COLO829 (cell line): ENCODE data around the gene ADGRV1.
A peak's percentile ranks its signal among the peaks of the same experiment; 100 is the strongest.
"Not testable (repeated sequence)": the region's sequence is repeated elsewhere in the genome, so short reads cannot be mapped to it uniquely, and the experiment has no call there.

Experiments
- DNase-seq: peaks from one replicate; pipeline ENCODE4 v3.0.0; 2012; ENCODE audit warnings: low spot score

The ADGRV1 gene

GRCh38 chr5:90911169-90911568 is 352.6 kb downstream of the ADGRV1 start:
- DNase-seq = no peak

- DNase-seq = no peak
These were observed 353.9 kb downstream of the ADGRV1 start for GRCh38 chr5:90912476-90912875.

GRCh38 chr5:90915393-90915792 is 356.8 kb downstream of the ADGRV1 start:
- no peak for DNase-seq

GRCh38 chr5:90916947-90917800 is 358.6 kb downstream of the ADGRV1 start:
- DNase-seq = no peak

GRCh38 chr5:90917928-90918668 is 359.5 kb downstream of the ADGRV1 start:
- DNase-seq = no peak

GRCh38 chr5:90921418-90921973 is 362.9 kb downstream of the ADGRV1 start:
- no peak for DNase-seq

- not testable (repeated sequence) for DNase-seq
These were observed 365.6 kb downstream of the ADGRV1 start for GRCh38 chr5:90924222-90924621.

GRCh38 chr5:90929013-90929839 is 370.6 kb downstream of the ADGRV1 start:
- DNase-seq = not testable (repeated sequence)

GRCh38 chr5:90930062-90930461 is 371.5 kb downstream of the ADGRV1 start:
- DNase-seq = no peak

GRCh38 chr5:90930756-90931431 is 372.3 kb downstream of the ADGRV1 start:
- DNase-seq = no peak

- DNase-seq = peak; percentile 50
These were observed 373.6 kb downstream of the ADGRV1 start for GRCh38 chr5:90932052-90932699.

- no peak for DNase-seq
These were observed 374.7 kb downstream of the ADGRV1 start for GRCh38 chr5:90933298-90933697.

- DNase-seq = no peak
These were observed 375.6 kb downstream of the ADGRV1 start for GRCh38 chr5:90934091-90934719.

GRCh38 chr5:90934738-90935137 is 376.1 kb downstream of the ADGRV1 start:
- DNase-seq = no peak

- no peak for DNase-seq
These were observed 380.6 kb downstream of the ADGRV1 start for GRCh38 chr5:90939211-90939610.

GRCh38 chr5:90940227-90940995 is 381.8 kb downstream of the ADGRV1 start:
- peak; percentile 12 for DNase-seq

- DNase-seq = no peak
These were observed 382.6 kb downstream of the ADGRV1 start for GRCh38 chr5:90941002-90941720.

GRCh38 chr5:90944116-90944515 is 385.5 kb downstream of the ADGRV1 start:
- no peak for DNase-seq

GRCh38 chr5:90947667-90948066 is 389.1 kb downstream of the ADGRV1 start:
- no peak for DNase-seq
